ENCODE results near the gene OLA1. TPM values are rescaled to one million over a fixed set of nuclear protein-coding genes. Genes with fewer than 3 reads are reported as not detected.

Gene OLA1
- total and polyA plus RNA-seq, 5 donors: 66.9 to 84.4 (median 73.6) TPM

- H3K9me3 ChIP-seq (ENCODE audit: control insufficient read depth, low read length): no peaks in the 10 kb centered on the region
- H3K4me3 ChIP-seq (ENCODE audit: low read length): no peak overlapping the region
- WGBS: 90% methylated on average over 3 of the region's 3 CpGs
- no peaks in the 10 kb centered on the region for H3K4me1 ChIP-seq (ENCODE audit: control insufficient read depth, insufficient read depth, low read length)
- no peak overlapping the region for H3K27ac ChIP-seq (ENCODE audit: low read length)
- no peak for ATAC-seq
- H3K27me3 ChIP-seq (ENCODE audit: control insufficient read depth, insufficient read depth): no peaks in the 10 kb centered on the region
- no peak for DNase-seq
- intact Hi-C loops (cut with DNase I): no loop called here
Observed at GRCh38 chr2:174083843-174084458, 164.4 kb downstream of the OLA1 start.

GRCh38 chr2:174080672-174081121 is 167.6 kb downstream of the OLA1 start:
- DNase-seq (no peak), ATAC-seq (no peak)
- intact Hi-C loops (cut with DNase I): no loop called here
- Histone ChIP-seq H3K27ac (ENCODE audit: low read length) (no peak overlapping the region), H3K4me1 (ENCODE audit: control insufficient read depth, insufficient read depth, low read length) (no peaks in the 10 kb centered on the region), H3K27me3 (ENCODE audit: control insufficient read depth, insufficient read depth) (no peaks in the 10 kb centered on the region), H3K9me3 (ENCODE audit: control insufficient read depth, low read length) (no peaks in the 10 kb centered on the region), H3K4me3 (ENCODE audit: low read length) (no peak overlapping the region)
- 92% methylated on average over 6 of the region's 6 CpGs for WGBS

- intact Hi-C loops (cut with DNase I): no loop called here
- no peaks in the 10 kb centered on the region for H3K4me1 ChIP-seq (ENCODE audit: control insufficient read depth, insufficient read depth, low read length)
- H3K27ac ChIP-seq (ENCODE audit: low read length): no peak overlapping the region
- no peak overlapping the region for H3K4me3 ChIP-seq (ENCODE audit: low read length)
- ATAC-seq: no peak
- no peaks in the 10 kb centered on the region for H3K9me3 ChIP-seq (ENCODE audit: control insufficient read depth, low read length)
- DNase-seq: no peak
- no peaks in the 10 kb centered on the region for H3K27me3 ChIP-seq (ENCODE audit: control insufficient read depth, insufficient read depth)
Observed at GRCh38 chr2:174078275-174078674, 170.1 kb downstream of the OLA1 start.

GRCh38 chr2:174076975-174077374 is 171.4 kb downstream of the OLA1 start:
- H3K9me3 ChIP-seq (ENCODE audit: control insufficient read depth, low read length): no peaks in the 10 kb centered on the region
- no peak for ATAC-seq
- no peak overlapping the region for H3K4me3 ChIP-seq (ENCODE audit: low read length)
- H3K27me3 ChIP-seq (ENCODE audit: control insufficient read depth, insufficient read depth): no peaks in the 10 kb centered on the region
- no peaks in the 10 kb centered on the region for H3K4me1 ChIP-seq (ENCODE audit: control insufficient read depth, insufficient read depth, low read length)
- no peak overlapping the region for H3K27ac ChIP-seq (ENCODE audit: low read length)
- 85% methylated on average over 1 of the region's 1 CpG for WGBS
- DNase-seq: no peak
- intact Hi-C loops (cut with DNase I): no loop called here

- Histone ChIP-seq H3K27me3 (ENCODE audit: control insufficient read depth, insufficient read depth) (no peaks in the 10 kb centered on the region), H3K4me1 (ENCODE audit: control insufficient read depth, insufficient read depth, low read length) (no peaks in the 10 kb centered on the region), H3K4me3 (ENCODE audit: low read length) (no peak overlapping the region), H3K27ac (ENCODE audit: low read length) (no peak overlapping the region), H3K9me3 (ENCODE audit: control insufficient read depth, low read length) (no peaks in the 10 kb centered on the region)
- WGBS: 84% methylated on average over 2 of the region's 2 CpGs
- ATAC-seq (no peak), DNase-seq (no peak)
- intact Hi-C loops (cut with DNase I): no loop called here
Observed at GRCh38 chr2:174076040-174076439, 172.3 kb downstream of the OLA1 start.

- Histone ChIP-seq H3K27me3 (ENCODE audit: control insufficient read depth, insufficient read depth) (no peaks in the 10 kb centered on the region), H3K4me1 (ENCODE audit: control insufficient read depth, insufficient read depth, low read length) (no peaks in the 10 kb centered on the region), H3K4me3 (ENCODE audit: low read length) (no peak overlapping the region), H3K27ac (ENCODE audit: low read length) (no peak overlapping the region), H3K9me3 (ENCODE audit: control insufficient read depth, low read length) (no peaks in the 10 kb centered on the region)
- DNase-seq (no peak), ATAC-seq (no peak)
- 96% methylated on average over 4 of the region's 4 CpGs for WGBS
- intact Hi-C loops (cut with DNase I): no loop called here
Observed at GRCh38 chr2:174074831-174075230, 173.5 kb downstream of the OLA1 start.

GRCh38 chr2:174072857-174073256 is 175.5 kb downstream of the OLA1 start:
- DNase-seq: no peak
- intact Hi-C loops (cut with DNase I): no loop called here
- Histone ChIP-seq H3K9me3 (ENCODE audit: control insufficient read depth, low read length) (no peaks in the 10 kb centered on the region), H3K27ac (ENCODE audit: low read length) (no peak overlapping the region), H3K4me3 (ENCODE audit: low read length) (no peak overlapping the region), H3K27me3 (ENCODE audit: control insufficient read depth, insufficient read depth) (no peaks in the 10 kb centered on the region), H3K4me1 (ENCODE audit: control insufficient read depth, insufficient read depth, low read length) (no peaks in the 10 kb centered on the region)
- over 99% methylated on average over 4 of the region's 4 CpGs for WGBS
- no peak for ATAC-seq

GRCh38 chr2:174072069-174072468 is 176.3 kb downstream of the OLA1 start:
- WGBS: 83% methylated on average over 4 of the region's 4 CpGs
- ATAC-seq (no peak), DNase-seq (no peak)
- H3K4me3 ChIP-seq (ENCODE audit: low read length): no peak overlapping the region
- no peaks in the 10 kb centered on the region for H3K27me3 ChIP-seq (ENCODE audit: control insufficient read depth, insufficient read depth)
- H3K4me1 ChIP-seq (ENCODE audit: control insufficient read depth, insufficient read depth, low read length): no peaks in the 10 kb centered on the region
- intact Hi-C loops (cut with DNase I): no loop called here
- no peak overlapping the region for H3K27ac ChIP-seq (ENCODE audit: low read length)
- no peaks in the 10 kb centered on the region for H3K9me3 ChIP-seq (ENCODE audit: control insufficient read depth, low read length)

GRCh38 chr2:174071321-174071720 is 177.0 kb downstream of the OLA1 start:
- Histone ChIP-seq H3K4me1 (ENCODE audit: control insufficient read depth, insufficient read depth, low read length) (no peaks in the 10 kb centered on the region), H3K27me3 (ENCODE audit: control insufficient read depth, insufficient read depth) (no peaks in the 10 kb centered on the region), H3K4me3 (ENCODE audit: low read length) (no peak overlapping the region), H3K9me3 (ENCODE audit: control insufficient read depth, low read length) (no peaks in the 10 kb centered on the region), H3K27ac (ENCODE audit: low read length) (no peak overlapping the region)
- ATAC-seq (no peak), DNase-seq (no peak)
- intact Hi-C loops (cut with DNase I): no loop called here
- WGBS: 94% methylated on average over 3 of the region's 3 CpGs

- no peaks in the 10 kb centered on the region for H3K9me3 ChIP-seq (ENCODE audit: control insufficient read depth, low read length)
- no peaks in the 10 kb centered on the region for H3K27me3 ChIP-seq (ENCODE audit: control insufficient read depth, insufficient read depth)
- H3K4me1 ChIP-seq (ENCODE audit: control insufficient read depth, insufficient read depth, low read length): no peaks in the 10 kb centered on the region
- 94% methylated on average over 7 of the region's 7 CpGs for WGBS
- no peak overlapping the region for H3K4me3 ChIP-seq (ENCODE audit: low read length)
- ATAC-seq (no peak), DNase-seq (no peak)
- intact Hi-C loops (cut with DNase I): no loop called here
- H3K27ac ChIP-seq (ENCODE audit: low read length): no peak overlapping the region
Observed at GRCh38 chr2:174070281-174070680, 178.1 kb downstream of the OLA1 start.

- intact Hi-C loops (cut with DNase I): no loop called here
- WGBS: 70% methylated on average over 2 of the region's 2 CpGs
- H3K4me1 ChIP-seq (ENCODE audit: control insufficient read depth, insufficient read depth, low read length): no peaks in the 10 kb centered on the region
- DNase-seq: no peak
- ATAC-seq: no peak
- H3K27me3 ChIP-seq (ENCODE audit: control insufficient read depth, insufficient read depth): no peaks in the 10 kb centered on the region
- no peaks in the 10 kb centered on the region for H3K9me3 ChIP-seq (ENCODE audit: control insufficient read depth, low read length)
- H3K4me3 ChIP-seq (ENCODE audit: low read length): no peak overlapping the region
- H3K27ac ChIP-seq (ENCODE audit: low read length): no peak overlapping the region
Observed at GRCh38 chr2:174067815-174068214, 180.5 kb downstream of the OLA1 start.

- ATAC-seq (no peak), DNase-seq (no peak)
- intact Hi-C loops (cut with DNase I): no loop called here
- Histone ChIP-seq H3K27ac (ENCODE audit: low read length) (no peak overlapping the region), H3K4me3 (ENCODE audit: low read length) (no peak overlapping the region), H3K27me3 (ENCODE audit: control insufficient read depth, insufficient read depth) (no peaks in the 10 kb centered on the region), H3K4me1 (ENCODE audit: control insufficient read depth, insufficient read depth, low read length) (peaks cover 2% of the 10 kb centered on the region), H3K9me3 (ENCODE audit: control insufficient read depth, low read length) (no peaks in the 10 kb centered on the region)
- 79% methylated on average over 7 of the region's 7 CpGs for WGBS
Observed at GRCh38 chr2:174066871-174067270, 181.5 kb downstream of the OLA1 start.

All from right cardiac atrium (tissue), 5 donors.